Melanocyte of skin (primary cell): Measurements from ENCODE around the gene OR1D5. TPM values are rescaled to one million over a fixed set of nuclear protein-coding genes. Genes with fewer than 3 reads are reported as not detected.

ENCODE experiments used
- total RNA-seq, 2 donors: library from RNA; depleted of rRNA; stranded (reverse); fragments of >200 nt; gene quantifications; 2 replicates each; pipeline ENCODE4 v1.2.3, GENCODE V29; 2012

The OR1D5 gene
- total RNA-seq, result not detected

GRCh38 chr17:3063507-3063906, at the start of gene OR1D5:
OR1D5 (minus strand) TSS chr17:3063607; CDS start chr17:3063607, 0 bp downstream.

DNA sequence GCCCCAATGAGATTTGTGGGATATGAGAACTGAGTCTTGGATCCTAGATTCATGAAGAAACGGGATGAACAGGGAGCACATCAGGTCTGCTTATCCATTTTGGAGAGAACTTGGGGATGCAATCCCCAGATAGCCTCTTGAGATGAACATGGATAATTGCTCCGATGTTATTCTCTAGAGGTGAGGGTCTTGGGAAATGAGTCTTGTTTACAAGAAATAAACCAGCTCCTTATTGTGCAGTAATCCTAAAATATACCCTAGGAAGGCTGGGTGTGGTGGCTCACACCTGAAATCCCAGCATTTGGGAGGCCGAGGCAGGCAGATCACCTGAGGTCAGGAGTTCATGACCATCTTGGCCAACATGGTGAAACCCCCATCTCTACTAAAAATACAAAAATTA, 40.9 kb upstream of the OR1D5 start, which contains the start of gene OR1D2:
Gene OR1D2 (minus strand): TSS at position 101 of the 400 bp plus-strand sequence. CDS start 11,426 bp downstream, outside the sequence.

Other genes with a start within 250 kb of the OR1D5 start
- gene OR1D2, start 40.8 kb upstream of the OR1D5 start, total RNA-seq, result not detected
- not detected for gene OR1G1, start 63.9 kb upstream of the OR1D5 start, total RNA-seq
- gene OR1A2, start 133.9 kb upstream of the OR1D5 start, total RNA-seq, result not detected
- not detected for gene OR1A1, start 144.1 kb upstream of the OR1D5 start, total RNA-seq
- under 1 TPM in 1 of 2 donors, not detected in 1; 0.33 TPM for gene OR3A1, start 234.8 kb upstream of the OR1D5 start, total RNA-seq